BE2C (cell line): ENCODE data around the gene TEX29.

ENCODE experiments used
- DNase-seq: peaks from one replicate; pipeline ENCODE4 v3.0.0-alpha.2; 2020
- H3K27me3 ChIP-seq: fragments of 250-450 bp; sonication (Bioruptor Pico); 2 replicates; pipeline ENCODE4 v1.5.1; 2020; ENCODE audit warnings: mild to moderate bottlenecking
- H3K36me3 ChIP-seq: fragments of 250-450 bp; sonication (Bioruptor Pico); 2 replicates; pipeline ENCODE4 v1.5.1; 2020; ENCODE audit warnings: mild to moderate bottlenecking
- H3K4me1 ChIP-seq: fragments of 250-450 bp; sonication (Bioruptor Pico); 2 replicates; pipeline ENCODE4 v1.5.1; 2020
- H3K4me3 ChIP-seq: 2 replicates; pipeline ENCODE4 v1.5.1; 2011; ENCODE audit warnings: low read depth, low read length
- H3K9me3 ChIP-seq: fragments of 250-450 bp; sonication (Bioruptor Pico); 2 replicates; pipeline ENCODE4 v1.5.1; 2020
- CTCF ChIP-seq: IDR thresholded peaks from 2 replicates; pipeline ENCODE4 v1.5.1; 2012; ENCODE audit warnings: mild to moderate bottlenecking, low read depth, low read length

Gene TEX29

GRCh38 chr13:111390522-111391270 lies 70.3 kb downstream of the TEX29 start:
- no peak for TF ChIP-seq CTCF
- no peaks in the 10 kb centered on the region for H3K9me3 ChIP-seq
- peaks cover 25% of the 10 kb centered on the region for H3K27me3 ChIP-seq
- H3K36me3 ChIP-seq: no peaks in the 10 kb centered on the region
- no peak for DNase-seq
- no peak overlapping the region for H3K4me3 ChIP-seq
- no peaks in the 10 kb centered on the region for H3K4me1 ChIP-seq

- DNase-seq: no peak
- H3K4me1 ChIP-seq: no peaks in the 10 kb centered on the region
- no peaks in the 10 kb centered on the region for H3K36me3 ChIP-seq
- no peak overlapping the region for H3K4me3 ChIP-seq
- H3K9me3 ChIP-seq: no peaks in the 10 kb centered on the region
- no peak for TF ChIP-seq CTCF
- peaks cover 40% of the 10 kb centered on the region for H3K27me3 ChIP-seq
These were observed 72.0 kb downstream of the TEX29 start for GRCh38 chr13:111392486-111392885.

- H3K9me3 ChIP-seq: no peaks in the 10 kb centered on the region
- no peaks in the 10 kb centered on the region for H3K4me1 ChIP-seq
- no peak overlapping the region for H3K4me3 ChIP-seq
- H3K36me3 ChIP-seq: no peaks in the 10 kb centered on the region
- H3K27me3 ChIP-seq: peaks cover 41% of the 10 kb centered on the region
- no peak for TF ChIP-seq CTCF
- no peak for DNase-seq
These were observed 72.9 kb downstream of the TEX29 start for GRCh38 chr13:111393221-111393790.
